B cell (primary cell): ENCODE data around the gene TEX35.

ENCODE experiments used
- EZH2 ChIP-seq: IDR thresholded peaks from 2 replicates; pipeline ENCODE4 v1.6.1; 2012; ENCODE audit warnings: borderline replicate concordance, low read depth, mild to moderate bottlenecking, moderate library complexity, low read length; ENCODE audit not compliant: insufficient read depth, poor library complexity, severe bottlenecking
- TF ChIP-seq, protein P1 (sequence below): fragments of 200-600 bp; IDR thresholded peaks from one replicate; pipeline ENCODE4 v1.8.0; 2022; ENCODE audit warnings: antibody characterized with exemption, mild to moderate bottlenecking

DNA sequence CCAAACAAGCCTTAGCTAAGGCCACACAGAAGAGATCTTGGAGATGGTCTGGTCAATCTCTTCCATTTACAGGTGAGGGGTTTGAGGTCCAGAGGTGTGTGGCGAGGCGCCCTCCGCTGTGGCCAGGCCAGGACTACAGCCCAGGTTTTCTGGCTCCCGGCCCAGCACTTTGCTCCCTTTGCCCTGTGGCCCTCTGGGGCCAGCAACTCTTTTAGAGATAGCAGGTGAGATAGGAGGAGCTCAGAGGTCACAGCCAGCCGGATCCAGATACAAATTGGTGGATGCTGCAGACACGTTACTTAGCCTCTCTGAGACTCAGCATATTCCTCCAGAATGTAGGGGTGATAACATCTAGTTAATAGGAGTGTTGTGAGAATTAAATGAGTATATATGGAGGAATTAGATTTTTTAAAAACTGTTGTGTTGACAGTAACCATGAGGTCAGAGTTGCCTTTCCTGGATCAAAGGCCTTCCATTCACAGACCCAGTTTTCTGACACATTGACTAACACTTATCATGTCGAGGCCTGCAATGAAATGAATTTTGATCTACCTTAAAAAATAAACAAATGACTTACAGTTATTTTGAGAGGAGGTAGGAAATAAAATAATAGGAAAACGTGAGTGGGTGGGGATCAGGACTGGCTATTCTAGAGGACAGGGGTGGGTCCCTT, 16.6 kb downstream of the TEX35 start:
- TF ChIP-seq, protein P1, sequence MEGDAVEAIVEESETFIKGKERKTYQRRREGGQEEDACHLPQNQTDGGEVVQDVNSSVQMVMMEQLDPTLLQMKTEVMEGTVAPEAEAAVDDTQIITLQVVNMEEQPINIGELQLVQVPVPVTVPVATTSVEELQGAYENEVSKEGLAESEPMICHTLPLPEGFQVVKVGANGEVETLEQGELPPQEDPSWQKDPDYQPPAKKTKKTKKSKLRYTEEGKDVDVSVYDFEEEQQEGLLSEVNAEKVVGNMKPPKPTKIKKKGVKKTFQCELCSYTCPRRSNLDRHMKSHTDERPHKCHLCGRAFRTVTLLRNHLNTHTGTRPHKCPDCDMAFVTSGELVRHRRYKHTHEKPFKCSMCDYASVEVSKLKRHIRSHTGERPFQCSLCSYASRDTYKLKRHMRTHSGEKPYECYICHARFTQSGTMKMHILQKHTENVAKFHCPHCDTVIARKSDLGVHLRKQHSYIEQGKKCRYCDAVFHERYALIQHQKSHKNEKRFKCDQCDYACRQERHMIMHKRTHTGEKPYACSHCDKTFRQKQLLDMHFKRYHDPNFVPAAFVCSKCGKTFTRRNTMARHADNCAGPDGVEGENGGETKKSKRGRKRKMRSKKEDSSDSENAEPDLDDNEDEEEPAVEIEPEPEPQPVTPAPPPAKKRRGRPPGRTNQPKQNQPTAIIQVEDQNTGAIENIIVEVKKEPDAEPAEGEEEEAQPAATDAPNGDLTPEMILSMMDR: no peak
- TF ChIP-seq EZH2: no peak
